GM23248 (cell line): ENCODE results near the gene PANX3.

ENCODE experiments used
- EZH2 ChIP-seq: fragments of 200-600 bp; sonication (generic); IDR thresholded peaks from 2 replicates; pipeline ENCODE4 v1.6.1; 2018; ENCODE audit warnings: antibody characterized with exemption, mild to moderate bottlenecking; ENCODE audit not compliant: insufficient read depth, poor library complexity, severe bottlenecking
- EZH2phosphoT487 ChIP-seq: fragments of 200-600 bp; sonication (generic); IDR thresholded peaks from 2 replicates; pipeline ENCODE4 v1.6.1; 2018; ENCODE audit warnings: antibody characterized with exemption, moderate library complexity, mild to moderate bottlenecking, low read depth; ENCODE audit not compliant: insufficient read depth

DNA sequence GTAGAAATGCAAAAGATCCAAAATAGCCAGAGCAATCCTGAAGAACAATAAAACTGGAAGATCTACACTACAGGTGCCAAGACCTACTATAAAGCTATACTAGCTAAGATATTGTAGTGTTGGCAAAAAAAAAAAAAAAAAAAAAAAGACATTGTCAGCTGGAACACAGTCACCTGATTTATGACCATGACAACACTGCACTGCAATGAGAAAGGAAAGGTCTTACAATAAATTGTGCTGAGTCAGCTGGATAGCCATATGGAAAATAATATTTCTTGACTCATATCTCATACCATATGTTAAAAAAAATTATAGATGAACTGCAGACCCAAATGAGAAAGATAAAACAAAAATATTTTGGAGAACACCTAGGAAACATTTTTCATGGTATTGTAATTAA lies 3.1 kb upstream of the PANX3 start:
- TF ChIP-seq EZH2phosphoT487 (no peak), EZH2 (no peak)
